AML-193 (cell line): ENCODE results near the gene TEKTIP1.
"Not testable (repeated sequence)": the region's sequence is repeated elsewhere in the genome, so short reads cannot be mapped to it uniquely, and the experiment has no call there.

Source experiments
- DNase-seq, 2 experiments: peaks; one replicate each; lab custom pipeline; 2025; lab: John Stamatoyannopoulos, UW

Gene TEKTIP1

DNA sequence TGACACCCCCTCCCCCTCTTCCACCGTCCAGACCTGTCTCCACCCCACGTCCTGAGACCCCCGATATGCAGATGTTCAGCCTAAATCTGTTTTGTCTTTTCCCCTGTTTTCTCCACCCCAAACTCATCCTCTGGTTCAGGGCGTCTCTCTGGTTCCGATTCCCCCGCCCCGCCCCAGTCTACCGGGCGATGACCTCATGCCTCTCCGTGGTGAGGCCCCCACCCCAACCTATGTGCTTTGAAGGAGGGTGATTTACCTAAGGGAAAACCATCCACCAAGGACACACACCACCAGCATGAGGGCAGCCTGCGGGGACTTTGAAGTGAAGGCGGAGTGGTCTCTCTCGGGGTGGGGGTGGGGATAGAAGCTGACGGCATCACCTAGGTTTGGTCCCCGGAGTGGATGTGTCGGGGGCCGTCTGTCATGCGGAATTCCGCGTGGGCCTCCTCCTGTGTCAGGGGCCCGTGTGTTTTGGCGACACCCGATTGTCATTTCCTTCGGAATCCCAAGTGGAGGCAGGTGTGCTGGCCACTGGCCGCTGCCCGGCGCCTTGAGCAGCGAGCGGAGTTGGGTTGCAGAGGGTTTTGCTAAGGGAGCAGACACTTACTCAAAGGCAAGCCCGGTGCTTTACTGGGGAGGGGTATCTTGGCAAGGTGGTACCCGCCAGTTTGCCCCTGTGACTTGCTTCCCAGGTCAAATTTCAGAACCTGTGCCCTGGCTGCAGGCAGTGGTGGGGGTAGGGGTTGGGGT is 31.4 kb upstream of the TEKTIP1 start:
- DNase-seq, result no peak

DNA sequence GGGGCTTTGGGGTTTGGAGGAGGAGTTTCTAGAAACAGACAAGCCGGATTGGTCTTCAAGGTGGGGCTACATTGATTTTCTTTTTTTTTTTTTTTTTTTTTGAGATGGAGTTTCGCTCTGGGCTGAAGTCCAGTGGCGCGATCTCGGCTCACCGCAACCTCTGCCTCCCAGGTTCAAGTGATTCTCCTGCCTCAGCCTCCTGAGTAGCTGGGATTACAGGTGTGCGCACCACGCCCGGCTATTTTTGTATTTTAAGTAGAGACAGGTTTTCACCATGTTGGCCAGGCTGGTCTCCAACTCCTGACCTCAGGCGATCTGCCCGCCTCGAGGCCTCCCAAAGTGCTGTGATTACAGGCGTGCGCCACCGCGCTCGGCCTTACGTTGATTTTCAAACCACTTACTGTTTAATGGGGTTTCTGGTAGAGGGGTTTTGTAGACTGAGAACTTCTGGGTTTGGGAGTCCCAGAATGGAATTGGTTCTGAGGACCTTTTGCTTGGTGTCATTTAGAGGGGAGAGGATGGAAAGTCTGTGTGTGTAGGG is 30.8 kb upstream of the TEKTIP1 start:
- DNase-seq, result not testable (repeated sequence)

DNA sequence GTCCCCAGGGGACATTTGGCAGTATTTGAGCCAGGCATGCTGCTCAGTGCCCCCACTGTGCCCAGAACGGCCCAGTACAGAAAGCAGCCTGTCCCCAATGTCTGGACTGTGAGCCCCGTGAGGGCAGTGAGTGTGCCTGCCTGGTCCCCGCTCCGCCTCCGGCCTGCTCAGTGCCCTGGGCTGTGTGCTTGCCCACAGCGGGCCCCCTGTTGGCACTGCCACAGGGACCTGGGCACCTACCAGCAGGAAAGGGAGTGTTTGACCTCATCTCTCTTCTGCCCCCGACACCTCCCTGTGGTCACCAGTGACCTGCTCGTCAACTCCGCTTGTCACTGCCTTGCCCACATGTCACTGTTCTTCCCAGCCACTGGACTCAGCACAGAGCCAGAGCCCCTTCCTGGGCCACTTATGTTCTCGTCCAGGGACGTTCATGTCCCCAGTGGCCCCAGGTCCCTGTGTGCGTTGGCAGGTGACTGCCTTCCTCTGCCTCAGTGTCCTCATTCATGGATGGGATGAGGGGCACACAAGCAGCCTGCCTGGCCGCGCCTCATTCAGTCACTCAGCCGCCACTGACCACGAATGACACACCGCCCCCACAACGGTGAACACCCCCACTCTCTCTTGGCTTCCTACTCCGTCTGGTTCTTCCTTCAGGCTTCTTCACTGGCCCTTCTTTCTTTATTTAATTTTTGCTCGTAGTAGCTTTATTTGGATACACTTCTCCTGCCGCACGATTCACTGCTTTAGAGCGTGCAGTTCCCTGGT is 30.0 kb upstream of the TEKTIP1 start:
- no peak for DNase-seq

DNA sequence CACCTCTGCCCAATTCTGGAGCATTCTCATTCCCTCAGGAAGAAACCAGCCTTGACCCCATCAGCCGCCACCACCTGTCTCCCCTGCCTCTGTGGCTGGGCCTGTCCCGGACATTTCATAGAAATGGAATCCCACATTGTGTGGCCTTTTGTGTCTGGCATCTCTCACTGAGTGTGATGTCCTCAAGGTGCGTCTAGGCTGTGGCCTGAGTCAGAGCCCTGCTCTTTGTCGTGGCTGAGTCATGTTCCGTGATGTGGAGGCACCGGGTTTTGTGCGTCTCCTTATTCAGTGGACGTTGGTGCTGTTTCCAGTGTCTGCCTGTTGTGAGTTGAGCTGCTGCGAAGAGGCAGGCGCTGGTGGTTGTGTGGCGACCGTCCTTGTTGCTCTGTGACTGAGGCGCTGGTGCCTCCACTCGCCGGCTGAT is 29.4 kb upstream of the TEKTIP1 start:
- DNase-seq, result no peak

DNA sequence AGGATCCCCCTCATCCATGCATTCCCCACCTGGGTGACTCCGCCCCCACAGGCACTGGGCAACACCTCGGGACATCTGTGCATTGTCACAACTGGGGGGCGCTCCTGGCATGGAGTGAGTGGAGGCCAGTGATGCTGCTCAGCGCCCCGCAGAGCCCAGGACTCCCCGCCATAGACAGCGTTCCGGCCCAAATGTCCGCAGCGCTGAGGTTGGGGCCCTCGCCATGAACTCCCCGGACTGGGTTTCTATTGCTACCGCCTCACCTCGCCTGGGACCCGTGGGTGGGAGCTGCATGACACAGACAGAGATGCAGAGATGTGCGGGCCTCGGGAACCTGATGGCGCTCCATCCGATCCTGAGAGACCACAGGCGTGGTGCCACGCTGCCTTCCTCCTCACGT is 28.2 kb upstream of the TEKTIP1 start:
- no peak for DNase-seq

DNA sequence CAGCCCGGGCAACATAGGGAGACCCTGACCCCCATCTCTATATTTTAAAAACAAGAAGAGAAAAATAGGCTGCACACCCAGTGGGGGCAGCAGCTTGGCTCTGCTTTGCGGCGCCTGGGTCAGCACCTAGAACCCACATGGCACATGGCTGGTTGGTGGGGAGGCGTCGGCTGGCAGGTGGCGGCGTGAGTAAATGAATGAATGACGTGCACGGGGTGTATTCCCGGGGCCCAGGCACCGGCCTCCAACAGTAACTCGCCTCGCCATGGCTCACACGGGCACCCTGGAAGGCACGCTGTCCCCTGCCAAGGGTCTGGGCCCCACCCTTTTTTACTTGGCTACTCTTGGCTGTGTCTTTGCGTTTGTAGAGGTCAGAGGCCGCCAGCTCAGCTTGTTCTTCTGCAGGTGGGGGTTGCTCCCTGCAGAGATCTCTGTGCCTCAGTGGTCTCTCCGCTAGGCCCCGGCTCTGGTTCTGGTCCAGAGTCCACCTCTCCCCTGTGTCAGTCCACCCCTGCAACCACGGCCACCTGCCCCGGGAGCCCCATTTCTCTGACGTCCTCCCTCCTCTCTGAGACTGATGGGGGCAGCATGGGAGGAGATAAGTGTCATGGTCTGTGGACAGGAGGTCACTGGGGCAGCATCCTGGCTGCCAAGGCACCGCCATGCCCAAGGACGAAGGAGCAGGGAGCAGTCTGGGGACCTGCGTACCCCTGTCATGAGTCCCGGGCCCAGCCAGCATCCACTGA is 27.3 kb upstream of the TEKTIP1 start:
- DNase-seq, result no peak

DNA sequence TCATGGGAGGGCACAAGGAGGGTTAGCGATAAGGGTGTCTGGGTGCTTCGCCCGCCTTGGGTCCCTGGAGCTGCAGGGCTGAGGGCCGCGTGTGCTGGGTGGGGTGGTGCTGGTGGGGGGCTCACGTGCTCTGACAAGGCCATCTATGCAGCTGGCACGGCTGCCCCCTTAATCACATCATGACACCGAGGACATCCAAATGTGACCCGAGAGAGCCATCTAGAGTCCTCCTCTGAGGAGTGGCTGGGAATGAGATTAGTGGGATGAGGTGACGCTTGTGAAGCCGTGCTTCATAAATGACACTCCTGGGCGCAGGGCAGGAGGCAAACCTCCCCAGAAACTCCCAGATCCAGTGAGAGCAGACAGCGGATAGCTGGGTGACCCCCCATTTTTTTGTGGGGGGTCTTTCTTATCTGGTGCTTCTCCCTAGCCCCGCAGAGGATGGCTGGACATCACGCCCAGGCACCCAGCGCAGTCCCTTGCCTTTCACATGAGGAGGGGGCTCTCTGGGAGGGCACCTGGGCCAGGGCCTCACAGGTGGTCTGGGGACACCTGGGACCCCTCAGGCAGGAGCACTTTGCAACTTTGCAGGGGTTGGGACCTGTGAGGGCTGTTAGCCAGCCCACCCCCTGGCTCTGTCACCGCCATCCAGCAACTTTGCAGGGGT is 26.3 kb upstream of the TEKTIP1 start:
- DNase-seq, result no peak

DNA sequence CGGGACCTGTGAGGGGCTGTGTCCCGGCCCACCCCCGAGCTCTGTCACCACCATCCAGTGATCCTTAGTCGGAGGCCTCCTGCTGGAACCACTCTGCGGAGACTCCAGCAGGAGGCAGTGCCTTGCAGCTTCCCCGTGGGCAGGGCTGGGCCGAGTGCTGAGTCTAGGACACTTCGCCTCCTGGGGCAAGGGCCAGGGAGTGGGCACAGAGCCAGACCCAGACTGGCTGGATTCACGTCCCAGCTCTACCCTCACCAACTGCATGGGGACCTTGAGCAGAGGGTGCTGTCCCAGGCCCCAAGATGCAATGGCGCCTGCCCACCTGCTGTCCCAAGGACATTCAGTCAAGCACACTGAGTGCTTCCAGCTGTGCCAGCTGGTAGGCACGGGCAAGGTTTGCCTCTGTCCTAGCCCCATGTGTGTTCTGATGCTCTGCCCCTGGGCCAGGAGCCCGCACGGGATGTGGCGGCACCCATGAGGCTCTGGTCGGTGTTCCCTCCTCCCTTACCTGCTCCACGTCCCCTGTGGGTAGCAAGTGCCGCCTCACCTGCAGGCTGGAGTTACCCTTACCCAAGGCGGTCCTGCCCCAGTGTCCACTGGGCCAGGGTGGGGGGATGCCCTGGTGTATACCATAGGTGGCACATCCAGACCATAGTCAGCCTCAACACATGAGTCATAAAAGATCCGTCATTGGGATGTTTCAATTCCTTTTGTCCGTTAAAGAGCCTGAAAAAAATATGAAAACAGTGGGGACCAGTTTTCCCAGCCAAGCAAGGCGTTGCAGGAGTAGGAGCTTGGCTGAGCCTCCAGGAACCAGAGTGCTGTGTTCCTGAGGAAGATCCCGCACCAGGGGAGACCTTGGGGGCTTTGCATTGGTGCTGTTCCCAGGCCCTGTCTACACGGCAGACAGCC is 25.5 kb upstream of the TEKTIP1 start:
- no peak for DNase-seq

DNA sequence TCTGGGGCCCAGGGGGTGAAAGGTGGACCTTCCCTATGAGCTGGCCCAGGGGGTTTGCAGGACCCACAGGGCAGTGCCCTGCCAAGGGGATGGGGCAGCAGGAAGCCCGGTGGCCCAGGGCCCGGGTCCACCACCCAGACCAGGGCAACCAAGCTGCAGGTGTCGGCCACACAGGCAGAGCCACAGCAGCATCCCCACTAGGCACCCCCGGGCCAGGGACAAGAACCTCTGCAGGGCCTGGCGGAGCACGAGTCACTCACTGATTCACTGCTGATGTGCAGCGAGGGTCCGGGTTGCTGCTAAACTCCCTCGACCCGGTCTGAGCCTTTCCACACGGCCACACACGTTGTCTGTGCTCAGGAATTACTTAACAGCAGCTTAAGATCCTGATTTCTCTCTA is 24.0 kb upstream of the TEKTIP1 start:
- DNase-seq, result no peak

DNA sequence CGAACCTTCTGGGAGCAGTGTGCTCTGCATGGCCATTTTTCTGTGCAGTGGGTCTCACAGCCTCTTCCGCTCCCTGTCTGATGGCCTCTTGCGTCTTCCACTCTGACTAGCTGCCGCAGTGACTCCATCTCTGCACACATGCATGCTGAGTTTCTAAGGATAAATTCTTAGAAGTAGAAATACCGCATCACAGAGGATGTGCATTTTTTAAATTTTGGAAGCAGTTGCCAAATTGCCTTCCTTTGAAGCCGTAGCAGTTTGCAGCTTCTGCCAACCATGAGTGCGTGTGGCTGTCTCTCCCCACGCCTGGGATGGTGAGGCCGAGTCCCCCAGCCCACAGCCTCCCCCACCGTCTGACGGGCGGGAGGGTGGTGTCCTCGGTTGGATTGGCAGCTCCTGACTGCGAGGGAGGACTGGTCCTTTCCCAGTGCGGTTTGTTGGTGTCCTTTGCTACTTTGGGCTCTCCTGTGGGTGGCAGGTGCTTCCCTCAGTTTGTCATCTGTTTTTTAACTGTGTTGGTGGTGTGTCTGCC is 23.0 kb upstream of the TEKTIP1 start:
- DNase-seq, result no peak

DNA sequence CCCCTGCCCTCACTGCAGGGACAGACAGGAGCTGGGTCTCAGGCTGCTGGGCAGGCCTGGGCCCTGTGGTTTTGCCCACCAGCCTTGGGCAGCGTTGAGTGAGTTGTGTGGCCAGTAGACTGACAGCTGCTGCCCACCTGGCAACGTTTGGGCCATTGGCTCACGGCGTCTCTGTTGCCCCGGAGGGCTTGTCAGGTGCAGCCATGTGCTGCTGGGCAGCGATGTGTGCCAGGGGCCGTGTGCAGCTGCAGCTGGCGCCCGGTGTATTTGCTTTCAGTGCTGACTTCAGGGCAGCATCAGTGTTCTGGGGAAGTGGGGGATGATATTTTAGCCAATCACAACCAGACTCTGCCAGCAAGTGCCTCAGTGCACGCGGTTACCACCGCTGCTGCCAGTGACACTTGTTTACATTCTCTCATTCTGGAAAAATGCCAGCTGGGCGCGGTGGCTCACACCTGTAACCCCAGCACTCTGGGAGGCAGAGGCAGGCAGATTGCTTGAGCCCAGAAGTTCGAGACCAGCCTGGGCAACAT is 22.2 kb upstream of the TEKTIP1 start:
- no peak for DNase-seq

DNA sequence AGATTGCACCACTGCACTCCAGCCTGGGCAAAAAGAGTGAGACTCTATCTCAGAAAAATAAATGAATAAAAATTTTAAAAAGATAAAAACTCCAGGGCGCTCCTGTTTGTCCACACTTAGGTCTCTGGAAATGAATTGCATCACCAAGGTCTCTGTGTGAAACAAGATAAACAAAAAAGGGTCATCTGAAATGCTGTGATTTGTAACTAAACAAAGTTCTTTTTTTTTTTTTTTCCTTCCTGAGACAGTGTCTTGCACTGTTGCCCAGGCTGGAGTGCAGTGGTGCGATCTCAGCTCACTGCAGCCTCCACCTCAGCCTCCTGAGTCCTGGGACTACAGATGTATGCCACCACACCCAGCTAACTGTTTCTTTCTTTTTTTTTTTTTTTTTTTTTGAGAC is 21.3 kb upstream of the TEKTIP1 start:
- no peak for DNase-seq

DNA sequence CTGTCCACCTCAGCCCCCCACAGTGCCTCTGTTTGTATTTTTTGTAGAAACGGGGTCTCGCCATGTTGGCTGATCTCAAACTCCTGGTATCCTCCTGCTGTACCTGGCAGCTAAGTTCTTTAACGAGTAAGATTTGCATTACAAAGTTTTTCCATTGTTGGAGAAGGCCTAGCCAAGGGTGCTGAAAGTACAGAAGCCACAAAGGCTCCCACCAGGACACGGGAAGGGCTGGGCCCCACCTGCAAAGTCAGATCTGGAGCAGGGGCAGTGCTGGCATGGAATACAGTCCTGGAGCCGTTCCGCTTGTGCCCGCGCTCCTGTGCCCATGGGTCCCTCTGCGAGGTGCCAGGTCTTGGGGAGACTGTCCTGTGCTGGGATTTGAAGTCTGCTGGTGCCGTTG is 20.7 kb upstream of the TEKTIP1 start:
- no peak for DNase-seq

DNA sequence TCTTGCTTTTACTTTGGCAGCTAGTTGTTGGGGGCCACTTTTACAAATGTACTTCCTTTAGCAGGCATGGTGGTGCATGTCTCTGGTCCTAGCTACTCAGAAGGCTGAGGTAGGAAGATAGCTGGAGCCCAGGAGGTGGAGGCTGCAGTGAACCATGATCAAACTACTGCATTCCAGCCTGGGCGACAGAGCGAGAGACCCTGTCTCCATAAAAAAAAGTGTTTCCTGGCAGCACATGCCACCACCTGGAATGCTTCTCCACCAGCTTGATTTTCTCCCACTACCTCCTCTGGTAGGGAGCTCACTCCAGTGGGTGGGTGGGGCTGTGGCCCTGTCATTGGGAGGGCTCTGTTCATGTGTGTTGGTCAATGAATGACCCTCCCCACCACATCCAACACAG is 20.3 kb upstream of the TEKTIP1 start:
- DNase-seq, result no peak

DNA sequence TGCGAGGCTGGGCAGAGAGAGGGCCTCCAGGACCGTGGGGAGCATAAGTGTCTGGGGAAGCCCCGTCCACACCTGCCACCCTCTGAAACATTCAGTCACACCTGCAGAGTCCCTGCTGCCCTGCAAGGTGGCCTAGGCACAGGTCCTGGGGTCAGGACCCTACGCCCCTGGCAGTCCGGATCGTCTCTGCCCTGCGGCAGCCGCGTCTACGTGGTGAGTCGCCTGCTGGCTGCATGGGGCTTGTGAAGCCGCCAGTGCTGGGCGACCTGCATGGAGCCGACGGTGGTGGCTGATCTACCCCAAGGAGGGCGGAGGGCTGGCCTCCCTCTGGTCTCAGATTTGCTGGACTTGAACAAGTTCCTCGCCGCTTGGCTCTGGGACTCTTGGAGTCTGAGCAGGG is 19.8 kb upstream of the TEKTIP1 start:
- no peak for DNase-seq

DNA sequence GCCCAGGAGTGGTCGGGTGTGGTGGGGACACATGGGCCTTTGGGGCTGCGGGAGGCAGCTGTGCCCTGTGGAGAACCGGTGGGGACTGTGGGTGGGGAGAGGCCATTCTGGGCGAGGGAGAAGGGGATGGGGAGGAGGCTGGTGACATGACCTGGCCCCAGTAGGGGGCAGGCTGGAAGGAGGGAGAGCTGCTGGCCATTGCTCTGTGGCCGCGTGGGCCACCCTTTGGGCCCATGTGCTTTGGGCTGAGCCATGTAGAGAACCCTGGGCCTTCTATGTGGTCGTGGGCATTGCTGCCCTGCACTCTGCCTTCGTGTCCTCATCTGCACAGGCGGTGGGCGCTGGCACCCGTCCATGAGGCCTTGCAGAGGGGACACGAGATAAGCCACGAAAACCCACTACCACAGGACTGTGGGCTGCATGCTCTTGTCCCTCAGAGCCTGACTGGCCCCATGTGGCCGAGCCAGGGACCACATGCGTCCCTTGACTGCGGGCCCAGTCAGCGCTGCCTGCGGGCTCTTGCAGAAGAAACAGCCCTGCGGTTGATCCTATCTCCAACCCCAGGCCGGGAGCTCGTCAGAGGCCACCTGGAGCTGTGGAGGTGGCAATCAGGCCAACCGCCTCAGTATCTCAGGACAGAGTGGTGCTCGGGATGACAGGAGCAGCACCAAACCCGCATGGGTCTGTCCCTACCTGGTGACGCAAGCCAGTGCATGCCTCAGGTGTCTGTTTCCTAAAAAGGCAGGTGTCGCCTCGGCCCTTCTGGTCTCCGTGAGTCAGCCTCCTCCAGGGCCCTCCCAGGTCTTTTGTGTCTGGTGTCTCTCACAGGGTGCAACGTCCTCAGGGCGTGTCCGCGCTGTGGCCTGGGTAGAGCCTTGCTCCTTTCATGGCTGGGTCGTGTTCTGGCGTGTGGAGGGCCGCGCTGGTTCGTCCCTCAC is 18.5 kb upstream of the TEKTIP1 start:
- DNase-seq, result no peak

DNA sequence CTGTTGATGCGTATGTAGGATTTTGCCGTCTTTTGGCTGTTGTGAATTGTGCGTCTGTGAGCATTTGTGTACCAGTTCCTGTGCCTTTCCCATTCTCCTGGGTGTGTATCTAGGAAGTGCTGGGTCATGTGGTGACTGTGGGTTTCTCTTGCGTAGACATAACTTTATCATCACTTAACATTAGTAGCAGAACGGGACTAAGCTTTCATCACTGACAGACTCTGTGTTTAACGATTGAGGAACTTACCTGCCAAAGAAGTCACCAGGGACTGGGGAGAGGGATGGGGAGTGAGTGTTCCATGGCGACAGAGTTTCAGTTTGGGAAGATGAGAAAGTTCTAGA is 17.9 kb upstream of the TEKTIP1 start:
- no peak for DNase-seq

DNA sequence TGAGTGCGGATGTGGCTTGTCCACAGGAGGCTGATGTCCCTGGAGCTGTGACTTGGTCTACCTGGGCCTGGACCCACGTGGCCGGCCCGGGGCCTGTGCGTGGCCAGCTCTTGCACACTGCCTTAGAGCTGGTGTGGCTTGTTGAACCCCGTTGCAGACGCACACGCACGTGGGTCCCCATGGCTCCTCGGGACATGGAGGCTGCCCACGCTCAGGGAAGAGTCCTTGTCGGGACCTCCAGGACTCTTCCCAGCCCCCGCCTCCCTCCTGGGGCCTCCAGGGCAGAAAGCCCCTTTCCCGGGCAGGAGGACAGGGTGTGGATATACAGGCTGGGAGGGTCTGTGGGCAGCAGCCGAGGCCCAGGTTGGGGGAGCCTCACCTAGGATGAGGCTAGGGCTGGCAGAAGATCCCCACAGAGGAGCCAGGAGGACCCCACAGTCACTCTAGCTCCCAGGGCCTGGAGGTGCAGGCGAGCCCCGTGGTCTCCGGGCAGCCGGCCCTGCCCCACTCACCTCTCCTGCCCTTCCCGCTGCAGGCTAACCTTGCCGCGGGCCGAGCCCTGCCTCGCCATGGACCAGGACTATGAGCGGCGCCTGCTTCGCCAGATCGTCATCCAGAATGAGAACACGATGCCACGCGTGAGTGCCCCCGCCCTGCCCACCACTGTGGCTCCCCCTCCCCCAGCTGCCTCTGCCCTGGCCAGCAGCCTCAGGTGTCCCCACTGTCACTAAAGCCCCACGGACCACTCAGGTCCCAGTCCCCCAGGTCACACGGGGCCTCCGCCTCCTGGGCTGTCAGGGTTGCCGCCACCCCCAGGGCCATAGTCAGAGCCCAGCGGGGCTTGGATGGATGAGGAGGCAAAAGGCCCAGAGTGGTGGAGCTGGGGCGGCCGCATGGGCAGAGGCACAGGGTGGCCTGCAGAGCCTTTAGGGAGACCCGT is 16.3 kb upstream of the TEKTIP1 start:
- DNase-seq, result no peak
